Vagina (tissue), 2 donors: ENCODE data around the gene KIAA0825.

Experiments
- POLR2A ChIP-seq, 2 donors: fragments of 450-650 bp; IDR thresholded peaks; one replicate each; pipeline ENCODE4 v1.6.1; 2017; ENCODE audit warnings: antibody characterized with exemption in 2 of 2, mild to moderate bottlenecking in 2 of 2, moderate library complexity in 2 of 2
- TF ChIP-seq, protein P1 (sequence below), 3 experiments: fragments of 450-650 bp in 2 of 3; fragments of 200-600 bp in 1 of 3; sonication (generic) in 1 of 3; IDR thresholded peaks; one replicate each; pipeline ENCODE4 v1.5.1; 2017 to 2019; ENCODE audit warnings: antibody characterized with exemption in 3 of 3, mild to moderate bottlenecking in 2 of 3, moderate library complexity in 2 of 3

DNA sequence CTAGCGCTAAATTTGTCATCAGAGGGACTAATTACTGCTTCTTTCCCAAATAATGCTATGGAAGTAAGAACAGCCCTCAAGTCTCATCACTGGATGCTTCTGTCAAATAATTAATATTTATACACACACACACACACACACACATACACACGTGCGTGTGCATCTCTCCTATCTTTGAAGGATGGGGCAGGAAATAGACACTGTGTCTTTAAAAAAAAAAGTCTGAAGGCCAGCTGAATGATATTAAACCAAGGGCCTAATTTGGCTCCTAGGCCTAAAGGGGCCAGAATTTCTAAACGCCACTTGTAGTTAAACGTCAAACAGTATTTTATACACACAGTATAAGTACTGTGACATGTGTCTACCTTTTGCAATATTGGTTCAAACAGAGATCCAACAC is 3.4 kb upstream of the KIAA0825 start:
- no peak for TF ChIP-seq POLR2A (IDR thresholded peaks at IDR 0.05)
- TF ChIP-seq, protein P1, sequence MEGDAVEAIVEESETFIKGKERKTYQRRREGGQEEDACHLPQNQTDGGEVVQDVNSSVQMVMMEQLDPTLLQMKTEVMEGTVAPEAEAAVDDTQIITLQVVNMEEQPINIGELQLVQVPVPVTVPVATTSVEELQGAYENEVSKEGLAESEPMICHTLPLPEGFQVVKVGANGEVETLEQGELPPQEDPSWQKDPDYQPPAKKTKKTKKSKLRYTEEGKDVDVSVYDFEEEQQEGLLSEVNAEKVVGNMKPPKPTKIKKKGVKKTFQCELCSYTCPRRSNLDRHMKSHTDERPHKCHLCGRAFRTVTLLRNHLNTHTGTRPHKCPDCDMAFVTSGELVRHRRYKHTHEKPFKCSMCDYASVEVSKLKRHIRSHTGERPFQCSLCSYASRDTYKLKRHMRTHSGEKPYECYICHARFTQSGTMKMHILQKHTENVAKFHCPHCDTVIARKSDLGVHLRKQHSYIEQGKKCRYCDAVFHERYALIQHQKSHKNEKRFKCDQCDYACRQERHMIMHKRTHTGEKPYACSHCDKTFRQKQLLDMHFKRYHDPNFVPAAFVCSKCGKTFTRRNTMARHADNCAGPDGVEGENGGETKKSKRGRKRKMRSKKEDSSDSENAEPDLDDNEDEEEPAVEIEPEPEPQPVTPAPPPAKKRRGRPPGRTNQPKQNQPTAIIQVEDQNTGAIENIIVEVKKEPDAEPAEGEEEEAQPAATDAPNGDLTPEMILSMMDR (IDR thresholded peaks at IDR 0.05), result no peak
